ENCODE results near the gene RGS11.

DNA sequence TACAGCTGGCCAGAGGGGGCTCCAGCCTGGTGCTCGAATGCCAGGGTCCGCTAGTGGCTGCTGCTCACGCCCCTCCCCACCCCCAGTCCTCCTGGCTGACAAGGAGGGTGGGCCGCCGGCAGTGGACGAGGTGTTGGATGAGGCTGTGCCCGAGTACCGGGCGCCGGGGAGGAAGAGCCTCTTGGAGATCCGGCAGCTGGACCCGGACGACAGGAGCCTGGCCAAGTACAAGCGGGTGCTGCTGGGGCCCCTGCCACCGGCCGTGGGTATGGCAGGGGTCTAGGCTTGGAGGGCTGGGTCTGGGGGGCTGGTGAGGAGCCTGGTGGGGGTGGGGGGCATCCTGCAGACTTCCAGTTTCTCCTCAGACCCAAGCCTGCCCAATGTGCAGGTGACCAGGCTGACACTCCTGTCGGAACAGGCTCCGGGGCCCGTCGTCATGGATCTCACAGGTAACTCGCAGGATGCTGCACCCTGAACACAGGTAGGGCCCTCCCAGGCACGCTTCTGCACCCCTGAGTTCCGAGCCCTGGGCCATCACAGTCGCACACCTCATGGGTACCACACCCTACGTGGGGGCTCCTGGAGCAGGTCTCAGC lies 6.0 kb upstream of the RGS11 start:
- TF ChIP-seq, protein P1, sequence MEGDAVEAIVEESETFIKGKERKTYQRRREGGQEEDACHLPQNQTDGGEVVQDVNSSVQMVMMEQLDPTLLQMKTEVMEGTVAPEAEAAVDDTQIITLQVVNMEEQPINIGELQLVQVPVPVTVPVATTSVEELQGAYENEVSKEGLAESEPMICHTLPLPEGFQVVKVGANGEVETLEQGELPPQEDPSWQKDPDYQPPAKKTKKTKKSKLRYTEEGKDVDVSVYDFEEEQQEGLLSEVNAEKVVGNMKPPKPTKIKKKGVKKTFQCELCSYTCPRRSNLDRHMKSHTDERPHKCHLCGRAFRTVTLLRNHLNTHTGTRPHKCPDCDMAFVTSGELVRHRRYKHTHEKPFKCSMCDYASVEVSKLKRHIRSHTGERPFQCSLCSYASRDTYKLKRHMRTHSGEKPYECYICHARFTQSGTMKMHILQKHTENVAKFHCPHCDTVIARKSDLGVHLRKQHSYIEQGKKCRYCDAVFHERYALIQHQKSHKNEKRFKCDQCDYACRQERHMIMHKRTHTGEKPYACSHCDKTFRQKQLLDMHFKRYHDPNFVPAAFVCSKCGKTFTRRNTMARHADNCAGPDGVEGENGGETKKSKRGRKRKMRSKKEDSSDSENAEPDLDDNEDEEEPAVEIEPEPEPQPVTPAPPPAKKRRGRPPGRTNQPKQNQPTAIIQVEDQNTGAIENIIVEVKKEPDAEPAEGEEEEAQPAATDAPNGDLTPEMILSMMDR (conservative IDR thresholded peaks at IDR 0.05; ENCODE audit: low read depth, low read length) = no peak
- TF ChIP-seq RAD21 (IDR thresholded peaks at IDR 0.05; ENCODE audit: low read length) (no peak), SMC3 (IDR thresholded peaks at IDR 0.05; ENCODE audit: low read depth, low read length) (no peak), POLR2A (IDR thresholded peaks at IDR 0.05; ENCODE audit: low read depth, low read length) (no peak), MAFK (IDR thresholded peaks at IDR 0.05; ENCODE audit: low read depth, low read length) (no peak), RCOR1 (IDR thresholded peaks at IDR 0.05; ENCODE audit: insufficient replicate concordance, low read length) (no peak), FOS (IDR thresholded peaks at IDR 0.05; ENCODE audit: low read depth, low read length) (no peak), MXI1 (IDR thresholded peaks at IDR 0.05; ENCODE audit: borderline replicate concordance, low read depth, low read length) (no peak), USF2 (IDR thresholded peaks at IDR 0.05; ENCODE audit: low read depth, low read length) (no peak)
- TF ChIP-seq, protein P2, sequence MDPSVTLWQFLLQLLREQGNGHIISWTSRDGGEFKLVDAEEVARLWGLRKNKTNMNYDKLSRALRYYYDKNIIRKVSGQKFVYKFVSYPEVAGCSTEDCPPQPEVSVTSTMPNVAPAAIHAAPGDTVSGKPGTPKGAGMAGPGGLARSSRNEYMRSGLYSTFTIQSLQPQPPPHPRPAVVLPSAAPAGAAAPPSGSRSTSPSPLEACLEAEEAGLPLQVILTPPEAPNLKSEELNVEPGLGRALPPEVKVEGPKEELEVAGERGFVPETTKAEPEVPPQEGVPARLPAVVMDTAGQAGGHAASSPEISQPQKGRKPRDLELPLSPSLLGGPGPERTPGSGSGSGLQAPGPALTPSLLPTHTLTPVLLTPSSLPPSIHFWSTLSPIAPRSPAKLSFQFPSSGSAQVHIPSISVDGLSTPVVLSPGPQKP (IDR thresholded peaks at IDR 0.05; ENCODE audit: borderline replicate concordance, low read depth, low read length) = no peak
